GM21390 (cell line): ENCODE measurements around the gene UBE3B.

Source experiments
- ATAC-seq: cut with Tn5 transposase; IDR thresholded peaks from one replicate; pipeline ENCODE4 v1.9.1; 2021; ENCODE audit not compliant: unreplicated experiment

The UBE3B gene

DNA sequence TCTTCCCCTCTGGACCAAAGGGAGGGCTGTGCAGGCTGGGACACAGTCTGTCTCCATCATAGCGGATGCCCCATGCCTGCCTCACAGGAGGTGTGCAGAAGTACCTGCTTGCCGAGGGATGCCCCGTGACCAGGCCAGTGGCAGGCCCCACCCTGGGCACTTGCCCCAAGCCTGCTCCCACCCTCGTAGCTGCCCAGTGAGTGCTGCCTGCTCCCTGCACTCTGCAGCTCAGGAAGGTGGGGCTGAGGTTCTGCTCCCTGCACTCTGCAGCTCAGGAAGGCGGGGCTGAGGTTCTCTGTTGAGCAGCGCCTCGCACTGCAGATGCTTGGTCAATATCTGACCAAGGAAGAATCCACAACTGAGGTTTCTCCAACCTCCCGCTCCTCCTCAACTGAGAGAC lies 89.0 kb downstream of the UBE3B start:
- no peak for ATAC-seq

DNA sequence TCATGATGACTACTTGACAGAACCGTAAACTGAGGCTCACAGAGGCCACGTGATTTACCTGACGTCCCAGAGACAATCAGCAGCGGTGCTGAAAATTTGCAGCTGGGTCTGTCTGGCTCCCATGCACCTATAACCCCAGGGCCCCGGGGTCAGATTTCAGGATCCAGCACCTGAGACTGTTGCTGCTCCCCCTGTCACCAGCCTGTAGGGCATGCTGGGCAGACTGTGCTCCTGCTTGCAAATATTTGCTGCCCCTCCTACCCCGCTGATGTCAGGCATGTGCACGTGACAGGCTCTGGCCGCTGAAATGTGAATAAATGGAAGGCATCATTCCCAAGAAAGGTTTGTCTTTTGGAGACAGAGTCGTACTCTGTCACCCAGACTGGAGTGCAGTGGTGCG lies 89.9 kb downstream of the UBE3B start:
- ATAC-seq, result no peak

DNA sequence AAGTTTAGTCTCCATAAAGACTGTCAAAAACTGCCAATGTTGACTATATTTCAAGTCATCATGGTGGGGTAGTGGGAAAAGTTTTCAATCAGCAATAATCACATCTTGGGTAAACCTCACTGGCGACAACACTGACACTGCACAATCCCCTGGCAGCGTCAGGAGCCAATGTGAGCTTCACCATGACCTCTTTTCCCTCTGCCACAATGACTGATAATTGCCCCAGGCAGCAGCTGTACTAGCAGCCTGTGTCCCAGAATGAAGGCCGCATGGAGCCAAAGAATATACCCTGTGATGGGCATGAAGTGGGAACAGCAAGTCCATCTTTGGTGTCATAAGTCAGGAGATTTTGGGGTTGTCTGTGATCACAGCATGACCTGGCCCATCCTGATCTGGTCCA lies 90.5 kb downstream of the UBE3B start:
- no peak for ATAC-seq

DNA sequence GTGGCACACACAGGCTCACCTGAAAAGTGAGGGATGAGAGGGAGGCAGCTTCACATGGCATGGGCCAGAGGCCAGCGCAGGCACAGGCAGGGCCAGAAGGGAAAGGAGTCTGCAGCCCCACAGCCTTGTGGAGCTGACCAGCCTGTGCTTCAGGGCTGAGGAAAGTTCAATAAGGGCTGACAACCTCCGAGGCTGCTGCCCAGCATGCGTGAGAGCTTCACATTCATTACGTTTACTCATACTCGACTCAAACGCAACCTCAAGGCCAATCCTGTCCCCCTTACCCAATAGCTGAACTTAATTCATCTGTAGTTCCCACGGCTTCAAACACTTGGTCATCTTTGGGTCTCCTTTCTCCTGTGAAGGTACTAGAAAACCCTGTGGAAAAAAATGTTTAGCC lies 91.1 kb downstream of the UBE3B start:
- ATAC-seq, result no peak

DNA sequence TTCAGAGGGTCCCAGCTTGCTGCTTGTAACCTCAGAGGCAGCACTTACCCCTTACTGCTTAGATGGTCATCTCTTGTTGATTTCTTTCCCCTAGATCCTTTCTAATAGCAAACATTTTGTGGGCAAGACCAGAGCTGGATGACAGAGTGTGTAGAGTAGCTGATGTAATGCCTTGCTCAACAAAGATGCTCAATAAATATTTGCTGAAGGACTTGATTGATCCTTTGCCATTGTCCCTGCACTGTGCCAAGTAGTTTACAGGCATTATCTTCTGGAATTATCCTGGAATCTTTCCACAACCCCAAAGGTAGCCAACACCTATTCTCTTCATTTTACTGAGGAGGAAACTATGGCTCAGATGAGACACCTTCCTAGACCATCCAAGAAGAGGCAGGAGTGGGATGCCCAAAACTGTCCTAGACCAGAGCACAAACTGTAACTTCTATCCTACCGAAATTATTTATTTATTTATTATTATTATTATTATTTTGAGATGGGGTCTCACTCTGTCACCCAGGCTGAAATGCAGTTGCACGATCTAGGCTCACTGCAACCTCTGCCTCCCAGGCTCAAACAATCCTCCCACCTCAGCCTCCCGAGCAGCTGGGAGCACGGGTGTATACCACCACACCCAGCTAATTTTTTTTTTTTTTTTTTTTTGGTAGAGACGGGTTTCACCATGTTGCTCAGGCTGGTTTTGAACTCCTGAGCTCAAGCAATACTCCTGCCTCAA lies 94.5 kb downstream of the UBE3B start:
- ATAC-seq, result no peak

DNA sequence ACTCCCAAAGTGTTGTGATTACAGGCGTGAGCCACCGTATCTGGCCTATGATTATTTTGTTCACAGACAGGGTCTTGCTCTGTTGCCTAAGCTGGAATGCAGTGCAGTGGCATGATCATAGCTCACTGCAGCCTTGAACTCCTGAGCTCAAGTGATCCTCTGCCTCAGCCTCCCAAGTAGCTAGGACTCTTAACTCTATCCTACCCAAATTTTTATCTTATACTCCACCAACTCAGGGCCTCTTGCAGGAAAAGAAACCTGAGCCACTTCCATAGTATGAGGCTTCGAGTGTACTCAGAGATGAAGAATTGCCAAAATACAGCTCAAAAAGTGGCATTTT lies 95.0 kb downstream of the UBE3B start:
- ATAC-seq, result no peak

DNA sequence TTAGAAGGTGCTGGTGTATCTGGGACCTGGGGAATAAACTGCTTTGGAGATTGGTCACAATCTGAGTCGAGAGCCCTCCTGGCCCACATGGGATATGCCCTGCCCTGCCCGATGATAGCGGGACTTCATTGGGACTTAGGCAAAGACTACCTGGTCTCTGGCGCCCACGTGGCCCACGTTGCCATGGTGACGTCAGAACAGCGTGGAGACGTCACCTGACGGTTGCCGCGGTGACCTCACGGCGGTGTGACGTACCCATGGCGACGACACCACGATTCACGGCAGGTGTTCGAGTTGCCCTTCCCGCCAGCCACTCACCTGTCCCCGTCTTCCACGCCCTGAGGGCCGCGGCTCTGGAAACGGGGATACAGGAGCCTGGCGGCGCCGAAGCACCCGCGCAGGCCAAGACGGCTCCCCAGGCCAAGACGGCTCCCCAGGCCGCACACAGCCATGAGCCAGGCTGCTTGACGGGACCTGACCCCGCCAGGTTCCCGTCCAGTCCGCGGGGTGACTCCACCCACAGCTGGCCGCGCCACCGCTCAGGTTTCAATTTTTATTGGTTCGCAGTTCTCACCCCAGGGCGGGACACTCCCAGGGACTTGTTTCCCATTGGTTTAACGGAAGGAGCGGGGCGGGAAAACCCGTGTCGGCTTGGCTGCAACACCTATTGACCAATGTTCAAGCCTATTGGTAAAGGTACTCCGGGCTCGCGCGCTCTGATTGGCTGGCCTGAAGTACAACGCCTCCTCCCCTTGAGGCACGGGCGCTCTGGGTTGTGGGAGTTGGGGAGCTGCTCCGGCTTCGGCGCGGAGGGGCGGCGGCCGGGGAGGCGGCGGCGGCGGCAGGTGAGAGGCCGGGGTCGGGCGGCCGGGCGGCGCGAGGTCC lies 95.8 kb downstream of the UBE3B start, which contains the start of the genes MMAB and MVK:
MMAB (minus strand) TSS at position 476 of the 885 bp plus-strand sequence; CDS start at position 452, 24 bp downstream.
MVK (plus strand) TSS at position 766 of the 885 bp plus-strand sequence. CDS start 1,029 bp downstream, outside the sequence.
- ATAC-seq, result peak; percentile 94

DNA sequence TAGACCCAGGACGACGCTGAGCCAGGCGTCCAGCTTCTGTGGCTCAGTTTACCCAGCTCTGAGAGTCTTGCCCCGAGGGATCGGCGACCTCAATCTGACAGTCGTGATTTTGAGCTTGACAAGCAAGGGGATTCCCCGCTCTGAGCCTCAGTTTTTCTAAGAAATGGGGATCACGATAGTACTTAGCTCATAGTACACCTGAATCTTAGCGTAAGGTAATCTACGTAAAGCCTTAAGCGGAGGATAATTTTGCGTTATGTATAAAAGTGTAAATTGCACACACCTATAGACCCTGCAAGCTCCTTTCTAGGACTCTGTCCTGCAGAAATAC lies 96.4 kb downstream of the UBE3B start:
- ATAC-seq, result no peak

DNA sequence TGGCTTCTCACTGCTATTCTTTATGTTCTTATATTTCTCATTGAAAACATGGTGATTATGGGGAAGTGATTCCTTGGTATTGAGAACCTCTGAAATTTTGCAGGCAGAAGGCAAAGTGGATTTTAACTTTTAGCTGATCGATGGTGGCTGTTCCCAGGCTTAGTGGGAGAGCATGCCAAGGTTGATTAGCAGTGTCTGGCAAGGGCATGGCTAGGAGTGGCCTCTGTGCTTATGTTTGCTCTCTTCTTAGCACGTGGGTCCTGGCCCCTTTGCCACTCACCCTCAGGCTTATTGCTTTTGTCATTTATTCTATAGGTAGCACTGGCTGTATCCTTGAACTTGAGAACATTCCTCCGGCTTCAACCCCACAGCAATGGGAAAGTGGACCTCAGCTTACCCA lies 98.2 kb downstream of the UBE3B start:
- no peak for ATAC-seq

DNA sequence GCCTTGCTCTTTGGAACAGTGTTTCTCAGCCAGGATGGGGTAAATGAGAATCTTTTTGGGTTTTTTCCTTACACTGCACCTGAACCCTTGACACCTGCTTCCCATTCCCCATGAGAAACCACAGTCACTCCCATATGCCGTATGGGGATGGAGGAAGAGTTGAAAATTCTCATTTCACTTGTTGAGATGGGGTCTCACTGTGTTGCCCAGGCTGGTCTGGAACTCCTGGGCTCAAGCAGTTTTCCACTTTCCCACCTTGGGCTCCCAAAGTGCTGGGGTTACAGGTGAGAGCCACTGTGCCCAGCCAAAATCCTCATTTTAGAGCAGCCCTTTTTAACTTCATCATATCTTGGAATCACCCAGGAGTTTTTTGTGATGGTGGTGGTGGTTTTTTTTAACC lies 99.9 kb downstream of the UBE3B start:
- ATAC-seq, result no peak

DNA sequence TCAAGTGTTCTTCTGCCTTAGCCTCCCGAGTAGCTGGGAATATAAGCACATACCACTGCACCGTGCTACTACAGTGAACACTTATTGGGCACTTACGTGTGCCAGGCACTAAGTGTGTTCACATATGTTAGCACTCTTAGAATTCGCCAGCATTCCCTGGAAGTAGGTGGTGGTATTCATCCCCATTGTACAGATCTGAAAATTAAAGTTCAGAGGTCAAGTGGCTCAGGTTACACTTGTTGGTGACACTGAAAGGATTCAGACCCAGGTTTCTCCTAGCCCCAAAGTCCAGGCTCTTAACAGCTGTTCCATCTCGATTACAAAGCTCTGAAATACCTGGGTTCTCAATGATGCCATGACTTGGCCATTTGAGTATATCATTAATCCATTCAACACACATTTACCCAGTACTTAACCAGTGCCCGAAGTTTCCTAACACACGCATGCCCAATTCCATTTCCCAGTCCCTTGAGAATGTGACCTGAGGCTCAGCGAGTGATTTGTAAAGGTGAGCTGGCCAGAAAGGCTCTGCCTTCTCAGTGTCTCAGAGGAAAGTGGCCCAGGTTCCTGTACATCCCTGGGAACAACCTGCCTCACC lies 101.0 kb downstream of the UBE3B start:
- ATAC-seq, result no peak

DNA sequence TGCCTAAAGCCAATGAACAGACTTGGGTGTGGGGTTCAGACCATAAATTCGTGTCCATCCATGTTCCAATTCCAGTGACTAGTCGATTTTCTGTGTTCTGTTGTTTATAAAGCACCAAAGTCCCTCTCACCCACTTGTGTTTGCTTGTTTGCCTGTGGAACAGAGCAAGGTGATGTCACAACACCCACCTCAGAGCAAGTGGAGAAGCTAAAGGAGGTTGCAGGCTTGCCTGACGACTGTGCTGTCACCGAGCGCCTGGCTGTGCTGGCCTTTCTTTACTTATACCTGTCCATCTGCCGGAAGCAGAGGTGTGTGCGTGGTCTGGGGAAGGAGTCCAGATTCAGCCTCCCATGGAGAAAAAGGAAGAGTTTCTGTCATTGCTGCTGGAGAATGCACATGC lies 102.2 kb downstream of the UBE3B start:
- no peak for ATAC-seq

DNA sequence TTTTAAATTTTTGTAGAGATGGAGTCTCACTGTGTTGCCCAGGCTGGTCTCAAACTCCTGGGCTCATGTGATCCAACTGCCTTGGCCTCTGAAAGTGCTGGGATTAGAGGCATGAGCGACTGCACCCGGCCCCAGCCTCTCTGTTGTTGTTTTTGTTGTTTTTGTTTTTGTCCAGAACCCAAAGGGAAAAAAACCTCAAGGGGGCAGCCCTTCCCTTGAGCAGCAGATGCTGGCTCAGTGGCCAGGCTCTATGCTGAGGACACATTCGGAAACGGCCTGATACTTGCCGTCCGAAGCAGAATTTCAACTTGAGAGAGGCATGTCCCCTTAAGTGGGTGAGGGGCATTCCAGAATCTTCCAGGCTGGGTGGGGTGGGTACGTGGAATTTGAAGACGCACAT lies 102.8 kb downstream of the UBE3B start:
- no peak for ATAC-seq

DNA sequence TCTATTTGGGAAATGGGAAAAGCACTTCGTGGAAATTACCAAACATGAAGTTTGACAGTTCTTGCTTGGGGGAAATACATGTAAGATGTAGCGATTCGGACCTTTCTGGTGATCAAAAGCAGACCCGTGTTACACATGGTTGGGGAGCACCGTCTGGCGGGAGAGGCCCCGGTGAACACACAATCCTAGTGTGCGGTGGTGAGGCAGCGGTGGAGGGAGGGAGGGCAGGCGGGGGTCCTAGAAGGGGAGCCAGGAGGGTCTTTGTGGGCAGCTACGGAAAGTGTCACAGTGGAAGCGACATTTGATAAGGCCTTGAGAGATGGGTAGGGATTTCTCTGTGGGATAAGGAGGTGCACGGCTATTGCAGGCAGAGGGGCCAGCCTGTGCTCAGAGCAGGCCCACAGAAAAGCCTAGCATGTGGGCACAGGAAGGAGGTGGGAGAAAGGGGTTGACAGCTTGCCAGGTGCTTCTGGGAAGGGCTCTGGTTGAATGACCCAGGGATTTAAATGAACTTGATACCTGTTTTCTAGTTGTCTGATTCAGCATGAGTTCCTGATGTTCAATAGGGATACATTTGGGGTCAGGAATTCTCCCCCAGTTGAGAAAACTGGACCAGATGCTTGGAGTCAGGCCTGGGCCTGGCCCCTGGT lies 103.4 kb downstream of the UBE3B start:
- no peak for ATAC-seq

DNA sequence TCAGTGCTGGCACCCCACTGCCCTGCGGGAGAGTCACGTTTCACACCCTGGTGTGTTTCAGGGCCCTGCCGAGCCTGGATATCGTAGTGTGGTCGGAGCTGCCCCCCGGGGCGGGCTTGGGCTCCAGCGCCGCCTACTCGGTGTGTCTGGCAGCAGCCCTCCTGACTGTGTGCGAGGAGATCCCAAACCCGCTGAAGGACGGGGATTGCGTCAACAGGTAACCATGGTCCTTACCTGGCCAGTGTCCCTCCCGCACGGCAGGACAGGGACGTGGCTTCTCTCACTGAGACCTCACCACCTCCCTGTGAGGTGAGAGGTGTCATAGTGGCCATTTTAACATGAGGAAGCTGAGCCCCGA lies 103.9 kb downstream of the UBE3B start:
- no peak for ATAC-seq

DNA sequence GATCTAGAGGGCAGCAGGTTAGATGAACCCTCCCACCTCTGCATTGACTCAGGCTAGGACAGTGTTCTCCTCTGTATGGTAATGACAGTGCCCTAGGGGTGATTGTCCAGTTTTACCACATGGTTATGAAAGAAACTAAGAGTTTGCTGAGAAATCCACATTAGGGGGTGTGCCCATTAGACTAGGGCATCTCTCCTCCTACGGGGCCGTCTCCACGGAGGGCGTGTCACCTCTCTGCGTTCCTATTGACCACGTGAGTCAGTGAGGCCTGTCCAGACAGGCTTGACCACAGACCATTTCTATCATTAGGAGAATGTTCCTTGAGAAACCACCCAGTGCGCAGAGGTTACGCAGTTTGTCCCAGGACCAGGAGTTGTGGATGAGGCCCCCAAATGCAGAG lies 104.4 kb downstream of the UBE3B start:
- no peak for ATAC-seq

DNA sequence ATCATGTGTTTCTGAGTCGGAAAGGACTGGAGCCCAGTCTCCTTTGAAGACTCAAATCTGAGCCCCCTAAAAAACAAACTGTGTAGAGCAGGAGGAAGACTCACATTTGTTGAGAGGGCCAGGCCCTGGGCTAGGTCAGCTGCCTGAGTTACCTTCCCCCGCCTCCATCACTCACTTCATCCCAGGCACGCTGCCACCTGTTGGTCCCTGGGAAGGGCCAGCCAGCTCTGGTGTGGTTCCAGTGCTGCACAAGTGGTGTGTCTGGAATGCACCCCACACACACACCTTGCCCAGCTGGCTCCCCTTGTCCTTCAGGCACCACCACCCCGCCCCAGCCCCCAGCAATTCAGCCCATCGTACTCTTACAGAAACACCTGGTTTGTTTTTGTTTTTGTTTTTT lies 105.2 kb downstream of the UBE3B start:
- ATAC-seq, result no peak

DNA sequence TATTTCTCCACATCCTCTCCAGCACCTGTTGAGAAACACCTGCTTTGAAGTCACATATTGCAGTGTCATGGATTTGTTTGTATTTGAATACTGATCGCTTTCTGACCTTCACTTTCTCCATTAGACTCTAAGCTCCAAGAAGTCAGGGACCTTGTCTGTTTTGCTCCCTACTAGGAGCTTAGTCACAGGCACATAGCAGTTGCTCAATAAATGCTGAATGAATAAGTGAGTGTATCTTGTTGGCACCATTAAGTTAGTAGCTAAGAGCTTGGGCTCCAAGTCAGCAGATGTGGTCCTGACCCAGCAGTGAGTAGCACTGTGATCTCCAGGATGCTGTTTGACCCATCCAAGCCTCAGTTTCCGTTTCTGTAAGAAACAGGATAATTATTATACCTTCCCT lies 106.3 kb downstream of the UBE3B start:
- ATAC-seq, result no peak
